Stimulated activated CD8-positive, alpha-beta memory T cell treated with anti-CD3 and anti-CD28 coated beads, Interleukin-15, amount 100 ng/mL, for 24 hours (primary cell): ENCODE results near the gene DHRS12.

ENCODE experiments used
- DNase-seq: peaks from one replicate; pipeline ENCODE4 v3.0.0-alpha.2; 2020; ENCODE audit warnings: low read depth

DHRS12 gene

DNA sequence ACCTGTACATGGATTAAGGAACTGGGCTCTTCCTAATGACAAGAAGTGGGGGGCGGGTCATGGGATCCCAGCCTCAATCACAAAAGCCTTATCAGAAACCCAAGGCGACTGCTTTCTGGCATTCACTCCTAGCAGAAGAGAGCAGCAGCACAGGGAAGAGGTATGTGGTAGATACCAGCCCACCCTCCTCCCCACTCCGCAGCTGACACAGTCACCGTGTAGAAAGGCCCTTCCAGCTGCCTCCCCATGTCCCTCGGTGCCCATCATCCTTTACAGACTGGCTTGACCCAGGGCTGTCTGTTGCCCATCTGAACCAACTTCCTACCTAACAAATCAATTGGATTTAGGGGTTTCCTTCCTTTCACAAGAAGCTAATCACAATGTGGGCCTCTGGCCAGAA is 3.1 kb upstream of the DHRS12 start:
- no peak for DNase-seq

DNA sequence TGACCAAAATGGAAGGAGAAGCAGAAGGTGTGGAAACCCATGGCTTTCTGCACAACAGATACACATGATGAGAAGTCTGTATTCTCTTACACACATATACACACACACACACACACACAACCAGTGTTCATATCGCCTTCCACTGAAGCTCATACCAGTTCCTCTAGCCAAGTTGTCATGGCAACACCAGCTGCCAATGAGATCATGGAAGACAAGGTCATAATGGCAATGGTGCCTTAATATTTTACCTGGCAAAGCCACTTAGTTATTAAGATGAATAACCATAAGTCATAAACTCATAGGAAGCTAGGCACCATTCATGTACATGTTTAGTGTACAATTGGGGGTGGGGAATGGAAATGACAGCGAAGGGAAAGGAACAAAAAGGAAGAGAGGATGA is 2.6 kb upstream of the DHRS12 start:
- DNase-seq, result no peak

- DNase-seq, result no peak
Observed at GRCh38 chr13:51805925-51806324, 2.0 kb upstream of the DHRS12 start.

DNA sequence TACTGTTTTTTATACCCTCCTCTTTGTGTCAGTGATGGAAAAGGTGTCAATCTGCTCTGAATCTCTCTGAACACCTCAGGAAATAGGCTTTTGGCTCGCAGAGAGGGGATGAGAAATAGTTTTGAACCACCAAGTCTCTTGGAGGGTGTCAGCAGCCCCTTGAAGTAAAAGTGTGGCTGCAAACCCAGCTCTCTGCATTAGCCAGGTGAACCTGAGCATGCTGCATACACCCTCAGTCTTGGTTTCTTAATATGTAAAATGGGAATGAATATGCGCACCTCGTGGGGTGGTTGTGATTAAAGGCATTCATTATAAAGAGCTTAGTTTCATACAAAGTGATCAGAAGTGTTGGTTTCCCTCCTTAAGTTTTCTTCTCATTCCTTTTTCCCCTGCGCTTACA is 1.4 kb upstream of the DHRS12 start:
- no peak for DNase-seq

- no peak for DNase-seq
Observed at GRCh38 chr13:51804295-51805172, 571 bp upstream of the DHRS12 start.

GRCh38 chr13:51802631-51803418 is 1.1 kb downstream of the DHRS12 start:
- DNase-seq, result no peak

GRCh38 chr13:51801631-51802099 is 2.3 kb downstream of the DHRS12 start:
- no peak for DNase-seq

GRCh38 chr13:51800486-51800885 is 3.5 kb downstream of the DHRS12 start:
- DNase-seq, result no peak

GRCh38 chr13:51799261-51799660 is 4.7 kb downstream of the DHRS12 start:
- no peak for DNase-seq

DNA sequence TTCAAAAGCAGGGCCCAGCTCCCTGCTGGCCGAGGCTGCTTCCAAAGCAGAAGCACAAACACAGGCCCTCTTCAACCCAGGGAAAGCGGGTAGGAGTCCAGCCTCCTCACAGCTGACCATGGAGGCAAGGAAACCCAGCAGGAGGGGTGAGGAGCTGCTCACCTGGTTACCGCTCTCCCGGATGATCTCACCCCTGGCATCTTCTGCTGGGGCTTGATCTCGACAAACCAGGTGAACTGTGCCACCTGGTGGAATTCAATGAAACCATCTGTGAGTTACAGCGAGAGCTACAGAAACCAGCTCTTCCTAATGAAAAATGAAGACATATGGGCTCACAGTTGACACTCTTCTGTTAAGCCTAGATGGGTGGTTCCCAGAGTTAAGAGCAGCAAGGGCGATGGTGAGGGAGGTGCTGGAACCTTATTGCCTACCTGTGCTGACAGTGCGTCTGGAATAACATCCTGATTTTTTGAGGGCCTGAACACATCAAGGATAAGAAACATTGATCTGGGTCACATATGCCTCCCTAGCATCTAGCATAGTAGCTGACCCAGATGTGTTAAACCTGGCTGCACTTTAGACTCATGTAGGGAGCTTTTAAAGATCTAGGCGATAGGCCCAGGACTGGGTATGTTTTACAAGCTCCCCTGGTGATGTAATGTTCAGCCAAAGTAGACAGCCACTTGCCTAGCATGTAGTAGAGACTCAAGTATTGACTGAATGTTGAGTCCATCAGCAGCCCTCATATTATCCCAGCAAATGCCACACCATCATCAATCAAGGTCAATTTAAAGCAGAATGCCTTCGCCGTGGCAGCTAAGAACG is 6.1 kb downstream of the DHRS12 start:
- no peak for DNase-seq

DNA sequence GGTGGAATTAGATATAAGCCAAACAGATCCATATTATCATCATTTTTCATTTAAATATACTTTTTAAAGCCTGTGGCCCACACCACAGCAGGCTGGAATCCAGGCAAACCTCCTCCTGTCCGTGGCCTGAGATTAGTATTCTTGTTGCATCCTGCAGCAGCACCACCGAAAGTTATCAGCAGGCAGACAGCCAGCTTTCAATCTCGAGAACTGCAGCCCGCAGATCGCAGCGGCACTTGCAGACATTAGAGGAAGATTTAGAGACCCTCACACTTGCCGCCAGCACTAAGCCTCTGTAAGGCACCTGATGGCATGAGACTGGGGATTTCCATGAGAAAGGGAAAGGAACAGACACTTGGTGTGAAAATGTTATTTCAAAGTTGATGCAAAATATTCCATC is 7.4 kb downstream of the DHRS12 start:
- DNase-seq, result no peak

DNA sequence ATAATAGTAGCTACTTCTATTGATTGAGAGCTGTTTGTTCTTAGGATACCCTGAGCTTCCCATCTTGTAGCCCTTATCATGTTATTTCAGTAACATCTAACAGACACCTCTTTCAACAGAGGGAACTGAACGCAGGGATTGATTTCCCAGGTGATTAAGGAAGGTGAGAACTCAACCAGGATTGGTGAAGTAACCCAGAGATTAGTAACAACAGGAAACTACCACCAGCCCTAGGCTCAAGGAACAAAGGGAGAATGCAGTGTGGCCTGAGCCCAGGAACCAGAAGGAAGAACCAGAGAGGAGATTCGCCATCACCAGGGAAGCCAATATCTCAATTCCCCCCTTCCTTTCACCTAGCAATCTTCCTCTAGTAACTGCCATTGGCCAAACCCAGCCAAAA is 8.5 kb downstream of the DHRS12 start:
- no peak for DNase-seq

GRCh38 chr13:51794964-51795363 is 9.0 kb downstream of the DHRS12 start:
- DNase-seq, result no peak

DNA sequence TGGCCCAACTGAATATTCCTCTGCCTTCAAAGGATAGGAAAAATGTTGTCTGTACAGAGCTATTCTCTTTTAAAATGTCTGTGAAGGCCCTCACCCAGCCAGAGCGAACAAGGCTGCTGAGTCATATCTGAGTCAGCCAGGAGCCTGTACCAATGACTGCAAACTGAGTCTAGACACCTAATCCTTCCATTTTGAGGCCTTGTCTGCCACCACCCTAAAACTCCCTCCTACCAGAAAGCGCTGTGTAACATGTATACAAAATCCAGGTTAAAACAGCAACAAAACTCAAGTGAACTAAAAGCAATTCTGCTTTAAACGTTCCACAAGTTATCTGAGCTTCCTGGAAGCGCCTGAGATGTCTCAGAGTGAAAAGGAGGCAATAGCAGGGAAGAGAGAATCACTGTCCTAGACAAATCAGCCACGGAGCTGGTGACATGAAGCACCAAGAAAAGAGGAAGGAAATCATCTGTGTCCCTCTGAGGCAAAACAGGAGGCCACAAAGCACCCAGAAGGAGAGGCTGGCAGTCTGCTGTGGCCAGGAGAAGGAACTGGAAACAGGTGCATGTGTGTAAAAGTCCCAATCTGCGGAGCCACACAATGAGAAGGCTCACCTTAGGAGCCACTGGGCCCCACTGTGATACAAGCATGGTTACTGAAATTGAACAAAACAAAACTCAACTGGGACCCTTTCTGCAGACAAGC is 10.2 kb downstream of the DHRS12 start:
- no peak for DNase-seq

DNA sequence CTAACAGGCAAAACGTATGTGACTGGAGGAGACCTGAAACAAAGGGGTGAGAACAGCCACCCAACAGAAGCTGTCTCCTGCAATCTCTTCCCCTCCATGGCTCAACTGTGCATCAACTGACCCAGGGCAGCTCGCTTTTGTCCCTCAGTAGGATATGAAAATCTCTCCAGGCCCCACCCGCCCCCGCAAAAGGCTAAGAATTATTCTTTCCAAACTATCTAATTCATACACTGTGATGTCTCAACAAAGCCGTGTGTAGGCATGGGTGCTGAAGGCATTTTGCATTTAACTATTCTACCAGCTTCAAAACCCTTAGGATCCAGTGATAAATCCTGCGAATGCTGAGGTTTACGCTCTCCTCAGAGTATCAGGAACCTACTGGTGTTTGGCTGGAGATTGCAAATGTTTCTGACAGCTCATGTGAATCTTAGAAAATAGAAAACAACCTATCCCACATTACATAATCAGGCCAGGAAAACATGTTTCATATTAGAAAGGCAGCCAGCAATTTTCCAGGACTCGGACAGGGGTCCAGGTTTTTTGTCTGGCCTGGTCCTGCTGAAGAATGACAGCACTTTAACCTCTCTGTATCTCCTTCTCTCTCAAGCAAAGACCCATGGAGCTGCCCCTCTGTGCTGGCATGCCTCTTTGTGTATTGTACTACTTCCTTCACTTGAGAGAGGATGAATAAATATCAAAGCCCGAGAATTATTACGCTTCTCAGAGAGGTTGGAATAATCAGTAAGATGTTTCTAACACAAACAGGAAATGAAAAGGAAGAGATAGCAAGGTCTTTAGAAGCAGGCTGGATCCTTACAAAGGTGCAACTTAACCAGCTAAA is 17.3 kb downstream of the DHRS12 start:
- DNase-seq, result no peak

GRCh38 chr13:51785712-51786424 is 18.1 kb downstream of the DHRS12 start:
- no peak for DNase-seq

DNA sequence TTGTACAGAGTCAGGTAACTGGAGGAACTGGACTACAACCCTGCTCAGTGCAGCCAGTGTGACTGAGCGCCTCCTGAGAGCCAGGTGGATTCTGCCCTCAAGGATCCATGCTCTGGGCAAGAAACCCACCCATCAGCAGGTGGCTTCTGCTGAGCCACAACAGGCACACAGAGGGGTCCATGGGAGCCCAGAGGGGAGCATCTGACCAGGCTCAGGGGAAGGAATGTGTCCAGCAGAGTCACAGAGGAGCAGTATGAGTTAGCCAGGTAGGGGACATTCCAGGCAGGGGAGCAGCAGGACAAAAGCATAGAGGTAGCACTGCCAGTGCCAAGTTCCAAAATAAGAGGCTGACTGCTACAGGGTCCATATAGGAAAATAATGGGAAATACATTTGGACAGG is 19.9 kb downstream of the DHRS12 start:
- no peak for DNase-seq

DNA sequence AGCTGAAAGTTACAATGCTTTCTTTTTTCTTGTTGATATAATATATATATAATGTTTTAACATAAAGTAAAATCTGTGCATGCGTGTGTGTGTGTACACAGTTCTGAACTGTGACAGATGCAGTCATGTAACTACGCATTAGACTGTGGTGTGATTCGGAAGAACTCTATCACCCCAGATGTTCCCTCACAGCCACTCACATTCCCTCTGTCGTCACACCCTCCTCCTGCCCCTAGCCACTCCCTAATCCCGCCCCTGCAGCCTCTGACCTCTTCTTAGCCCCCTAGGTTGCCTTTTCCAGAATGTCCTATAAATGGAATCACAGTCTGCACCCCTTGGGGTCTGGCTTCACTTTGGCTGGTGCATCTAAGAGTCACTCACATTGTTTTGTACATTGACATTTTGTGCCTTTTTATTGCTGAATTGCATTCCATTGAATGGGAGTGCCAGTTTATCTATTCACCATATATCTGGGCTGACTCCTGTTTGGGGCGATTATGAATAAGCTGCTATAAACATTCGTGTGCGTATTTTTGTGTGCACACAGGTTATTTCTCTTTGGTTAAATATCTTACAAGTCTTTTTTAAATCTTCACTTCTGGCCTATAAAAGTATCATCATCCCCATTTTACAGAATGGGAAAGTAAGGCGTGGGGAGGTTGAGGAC is 20.4 kb downstream of the DHRS12 start:
- no peak for DNase-seq

DNA sequence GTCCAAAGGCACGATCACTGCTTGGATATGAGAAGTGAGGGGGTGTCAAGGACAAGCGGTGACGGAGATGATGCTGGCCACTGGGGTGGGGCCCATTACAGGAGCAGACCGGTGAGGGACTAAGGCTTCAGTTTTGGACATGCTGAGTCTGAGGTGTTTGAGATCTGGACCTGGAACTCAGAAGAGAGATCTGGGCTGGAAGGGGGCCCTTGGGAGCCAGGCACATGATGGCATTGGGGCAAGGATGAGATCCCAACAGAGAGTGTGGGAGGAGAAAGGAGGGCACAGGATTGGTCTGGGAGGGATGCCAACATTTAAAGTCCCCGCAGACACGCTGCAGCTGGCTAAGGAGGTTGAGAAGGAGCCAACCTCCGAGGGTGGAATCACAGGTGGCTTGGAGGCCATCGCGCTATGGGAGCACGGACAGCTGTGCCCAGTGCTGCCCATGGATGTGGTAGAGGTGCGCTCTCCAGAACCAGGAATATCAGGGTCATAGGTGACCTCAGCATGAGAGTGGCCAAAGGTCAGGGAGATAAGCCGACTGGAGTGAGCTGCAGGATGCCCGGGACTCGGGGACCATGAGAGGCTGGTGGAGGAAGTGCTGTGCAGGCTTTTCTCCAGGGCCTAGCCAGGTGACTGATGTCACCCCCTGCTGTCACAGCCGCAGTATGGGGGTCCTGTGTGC is 21.8 kb downstream of the DHRS12 start:
- DNase-seq, result no peak
